GM18517 (cell line): ENCODE measurements around the gene DLST.

Experiments used
- ATAC-seq: cut with Tn5 transposase; IDR thresholded peaks from one replicate; pipeline ENCODE4 v1.9.1; 2021; ENCODE audit warnings: mild to moderate bottlenecking, moderate library complexity; ENCODE audit not compliant: unreplicated experiment

Gene DLST

GRCh38 chr14:74936731-74937130, 55.0 kb downstream of the DLST start:
- ATAC-seq = no peak

DNA sequence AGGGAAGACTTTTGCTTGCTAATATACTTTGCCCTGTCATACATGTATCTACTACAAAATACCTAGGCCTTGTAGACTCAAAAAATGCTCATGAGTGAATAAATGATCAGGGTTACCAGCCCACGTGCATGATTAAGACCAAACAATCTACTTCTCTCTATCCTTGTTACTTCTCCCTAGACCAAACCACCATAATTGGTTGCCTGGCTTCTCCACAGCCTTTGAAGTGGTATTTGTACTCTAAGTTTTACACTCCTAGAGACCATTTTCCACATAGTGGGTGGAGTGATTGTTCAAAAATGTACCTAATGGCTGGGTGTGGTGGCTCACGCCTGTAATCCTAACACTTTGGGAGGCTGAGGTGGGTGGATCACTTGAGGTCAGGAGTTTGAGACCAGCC, 55.5 kb downstream of the DLST start:
- no peak for ATAC-seq

- no peak for ATAC-seq
These were observed 57.1 kb downstream of the DLST start for GRCh38 chr14:74938531-74939495.

DNA sequence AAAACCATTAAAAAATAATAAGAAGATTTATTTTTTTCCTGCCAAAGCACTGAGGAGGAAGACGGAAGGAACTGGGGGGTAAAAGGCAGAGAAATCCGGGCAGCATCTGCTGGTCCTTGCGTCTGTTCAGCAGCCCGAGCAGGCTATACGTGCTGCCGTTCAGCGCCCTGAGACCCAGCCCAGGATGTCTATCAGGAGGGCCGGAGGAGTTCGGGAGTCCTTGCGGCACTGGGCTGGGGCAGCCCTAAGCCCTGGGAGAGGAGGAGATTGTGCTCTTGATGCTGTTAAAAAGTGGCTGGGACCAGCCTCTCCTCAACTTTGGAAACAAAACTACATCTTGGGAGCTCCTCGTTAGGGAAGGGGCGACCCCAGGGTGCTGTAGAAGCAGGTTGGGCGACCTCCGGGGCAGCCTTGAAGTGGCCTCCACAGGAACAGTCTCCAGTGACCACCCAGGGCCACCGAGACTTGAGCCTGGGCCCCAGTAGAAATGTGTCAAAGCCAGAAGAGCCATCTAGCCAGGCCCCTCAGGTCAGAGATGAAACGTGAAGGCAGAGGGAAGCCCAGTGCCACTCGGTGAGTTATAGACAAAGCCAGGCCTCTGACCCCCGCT, 59.3 kb downstream of the DLST start:
- ATAC-seq = no peak

- no peak for ATAC-seq
These were observed 60.0 kb downstream of the DLST start for GRCh38 chr14:74941676-74942097.

DNA sequence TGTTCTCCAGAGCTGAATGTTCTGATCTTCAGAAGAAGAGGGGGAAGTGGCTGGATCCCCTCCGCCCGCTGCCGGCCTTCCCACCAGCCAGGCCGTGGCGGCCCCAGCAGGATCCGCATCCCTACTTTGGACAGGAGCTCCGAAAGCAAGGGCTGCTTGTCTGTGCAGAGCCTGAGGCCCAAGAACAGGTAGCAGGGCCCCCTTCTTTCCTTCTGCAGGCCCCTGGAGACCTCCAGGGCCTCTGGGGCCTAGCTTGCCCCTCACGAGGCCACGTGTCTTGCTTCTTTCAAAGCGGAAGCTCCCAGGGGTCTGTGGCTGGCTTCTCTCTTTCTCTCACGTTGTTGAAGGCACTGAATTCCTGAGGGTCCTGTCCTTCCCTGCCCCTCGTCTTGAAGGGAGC, 60.5 kb downstream of the DLST start:
- ATAC-seq = no peak

GRCh38 chr14:74942608-74943007, 60.9 kb downstream of the DLST start:
- ATAC-seq = no peak

- no peak for ATAC-seq
These were observed 63.6 kb downstream of the DLST start for GRCh38 chr14:74945261-74945851.

DNA sequence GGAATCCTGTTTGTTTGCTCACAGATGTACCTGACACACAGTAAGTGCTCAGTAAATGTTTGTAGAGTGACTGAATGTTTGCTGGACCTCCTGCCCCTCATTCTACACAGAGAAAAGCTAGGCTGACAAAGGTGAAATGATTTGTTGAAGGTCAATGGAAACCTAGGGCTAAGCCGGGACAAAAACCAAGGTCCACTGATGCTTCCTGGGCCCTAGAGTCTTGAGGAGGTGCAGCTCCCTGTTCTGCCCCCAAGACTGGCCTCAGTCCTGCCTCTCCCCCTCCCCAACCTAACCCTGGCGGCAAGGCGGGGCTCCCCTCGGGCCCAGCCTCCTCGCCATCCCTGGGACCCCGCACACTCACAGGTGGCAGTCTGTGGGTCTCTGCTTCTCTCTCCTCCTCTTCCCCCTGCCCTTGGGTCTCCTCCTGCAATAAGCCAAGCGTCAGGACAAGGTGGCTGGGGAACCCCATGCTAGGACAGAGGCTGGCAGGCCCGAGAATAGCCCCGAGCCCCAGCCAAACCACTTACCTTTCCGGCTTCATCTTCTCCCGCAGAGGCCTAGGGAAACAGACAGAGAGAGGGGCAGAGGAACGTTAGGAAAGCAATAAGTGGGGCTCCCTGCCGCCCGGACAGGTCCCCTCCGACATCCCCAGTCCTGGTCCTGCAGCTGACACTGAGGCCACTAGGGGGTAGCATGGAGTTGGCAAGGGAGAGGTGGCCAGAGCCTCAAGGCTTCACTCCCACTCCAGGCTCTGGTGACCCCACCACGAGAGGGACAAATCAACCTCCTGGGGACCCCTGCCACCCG, 64.3 kb downstream of the DLST start:
- ATAC-seq = no peak

GRCh38 chr14:74946659-74947281, 65.1 kb downstream of the DLST start:
- no peak for ATAC-seq

GRCh38 chr14:74947353-74948227, 65.9 kb downstream of the DLST start:
- ATAC-seq = no peak

DNA sequence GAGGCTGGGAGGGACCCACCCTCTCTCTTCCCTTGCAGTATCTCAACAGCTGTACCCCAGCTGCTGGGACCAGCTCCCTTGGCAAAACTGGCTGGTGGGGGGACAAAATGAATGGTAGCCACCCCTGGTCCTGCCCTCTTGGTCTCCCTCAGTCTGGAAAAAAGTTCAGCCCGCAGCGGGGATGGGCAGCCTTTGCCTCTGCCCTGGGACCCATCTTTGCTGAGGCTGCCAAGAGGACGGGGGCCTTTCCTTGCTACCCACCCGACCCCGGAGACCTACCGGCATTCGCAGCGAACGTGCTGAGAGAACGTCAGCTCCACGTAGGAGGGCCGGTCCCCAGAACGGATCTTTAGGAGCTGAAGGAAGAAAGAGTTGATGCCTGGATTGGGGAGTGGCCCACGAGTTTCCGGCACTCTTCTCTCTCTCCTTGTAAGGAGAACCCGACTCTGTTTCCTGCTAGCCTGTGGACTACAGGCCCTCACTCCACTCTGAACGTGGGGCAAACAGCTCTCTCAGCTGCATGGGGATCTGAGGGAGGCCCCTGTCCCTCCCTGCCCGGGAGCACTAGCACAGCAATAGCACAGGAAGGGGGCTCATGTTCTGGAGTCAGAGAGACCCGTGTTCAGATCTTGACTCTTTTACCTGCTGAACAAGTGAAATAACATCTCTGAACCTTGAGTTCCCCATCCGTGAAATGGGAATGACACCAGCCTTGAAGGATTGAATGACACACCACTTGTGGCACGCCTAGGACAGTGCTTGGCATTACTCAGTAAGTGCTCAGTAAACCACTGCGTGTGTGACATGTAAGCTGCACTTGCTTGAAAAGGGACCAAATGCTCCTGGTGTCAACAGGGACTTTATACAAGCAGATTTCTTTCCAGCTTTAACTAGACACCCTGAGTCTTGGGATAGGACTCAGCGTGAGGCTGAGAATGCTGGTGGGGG, 66.8 kb downstream of the DLST start:
- no peak for ATAC-seq

DNA sequence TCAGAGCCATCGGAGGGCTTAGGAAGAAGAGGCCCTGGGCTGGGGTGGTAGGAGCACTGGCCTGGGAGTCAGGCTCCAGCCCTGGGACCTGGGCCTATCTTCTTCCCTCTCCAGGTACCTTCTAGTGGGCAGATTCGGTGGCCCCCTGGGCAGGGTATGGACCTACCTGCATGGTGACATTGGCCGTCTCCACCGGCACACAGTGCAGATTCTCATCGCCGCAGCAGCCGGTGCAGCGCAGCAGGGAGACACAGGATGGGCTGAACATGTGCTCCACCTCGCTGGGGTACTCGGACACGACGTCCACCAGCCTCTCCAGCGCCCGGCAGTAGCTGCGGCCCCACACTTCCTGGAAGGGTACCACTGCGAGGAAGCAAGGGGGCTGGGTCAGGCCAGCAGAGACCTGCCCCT, 67.5 kb downstream of the DLST start:
- ATAC-seq = no peak

GRCh38 chr14:74949859-74950573, 68.3 kb downstream of the DLST start:
- no peak for ATAC-seq

DNA sequence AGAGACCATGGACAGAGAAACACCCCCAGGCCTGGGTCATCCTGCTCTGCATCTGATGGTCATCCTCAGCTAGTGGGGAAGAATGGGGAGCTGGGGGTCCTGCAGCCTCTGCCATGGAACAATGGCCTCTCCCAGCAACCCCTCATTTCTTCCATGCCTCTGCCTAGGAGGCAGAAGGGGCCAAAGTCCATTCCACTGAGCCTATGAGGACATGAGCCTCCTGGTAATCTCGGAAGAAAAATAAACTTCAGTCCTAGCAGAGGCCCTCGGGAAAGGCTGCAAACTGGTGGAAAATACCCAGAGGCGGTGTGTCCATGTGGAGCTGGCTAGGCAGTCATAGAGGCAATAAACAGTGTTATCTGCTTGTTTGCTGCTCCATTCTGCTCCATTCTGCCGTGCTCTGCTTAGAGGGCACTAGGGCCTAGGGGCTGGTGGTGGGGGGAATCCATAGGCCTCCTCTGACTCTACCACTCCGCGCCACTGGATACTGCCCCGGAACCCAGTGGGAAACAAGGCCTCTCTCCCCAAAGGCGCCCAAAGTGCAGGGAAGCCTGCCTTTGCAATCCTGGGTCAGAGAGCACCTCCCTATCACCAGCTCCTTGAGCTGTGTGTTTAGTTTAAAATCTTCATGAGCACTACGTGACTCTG, 69.2 kb downstream of the DLST start:
- no peak for ATAC-seq

- no peak for ATAC-seq
These were observed 69.9 kb downstream of the DLST start for GRCh38 chr14:74951443-74952179.
